A204.1 (cell line): ENCODE data around the gene MIEF2.
"Not testable (repeated sequence)": the region's sequence is repeated elsewhere in the genome, so short reads cannot be mapped to it uniquely, and the experiment has no call there.

ENCODE experiments used
- FAIRE-seq: peaks from 2 replicates; lab custom pipeline; 2012; peaks lifted over from hg19 to GRCh38; lab: Jason Lieb, UNC

The MIEF2 gene

GRCh38 chr17:18291718-18292540 is 31.5 kb downstream of the MIEF2 start:
- no peak for FAIRE-seq

GRCh38 chr17:18298061-18298460 is 37.6 kb downstream of the MIEF2 start:
- not testable (repeated sequence) for FAIRE-seq

- no peak for FAIRE-seq
Measured at GRCh38 chr17:18300725-18301480, 40.4 kb downstream of the MIEF2 start.

- FAIRE-seq, result not testable (repeated sequence)
Measured at GRCh38 chr17:18303206-18303605, 42.7 kb downstream of the MIEF2 start.

- no peak for FAIRE-seq
Measured at GRCh38 chr17:18309202-18309601, 48.7 kb downstream of the MIEF2 start.

- FAIRE-seq, result no peak
Measured at GRCh38 chr17:18314059-18314730, 53.7 kb downstream of the MIEF2 start.

- FAIRE-seq, result peak; percentile 98
Measured at GRCh38 chr17:18314731-18315561, 54.5 kb downstream of the MIEF2 start, which contains the start of the genes SMCR8 and TOP3A. Gene SMCR8, plus strand, starts transcription at chr17:18315293. Its CDS starts 497 bp downstream, at chr17:18315790. Gene TOP3A, minus strand, starts transcription at chr17:18314994. Its CDS starts 216 bp downstream, at chr17:18314778.

GRCh38 chr17:18315562-18315922 is 55.1 kb downstream of the MIEF2 start:
- FAIRE-seq, result no peak

GRCh38 chr17:18315961-18316360 is 55.5 kb downstream of the MIEF2 start:
- no peak for FAIRE-seq
